Activated naive CD4-positive, alpha-beta T cell treated with anti-CD3 and anti-CD28 coated beads, Interleukin-2, amount 10 ng/mL, durations not matched to agents 7 days and 5 days (primary cell): ENCODE data around the gene DRD3.

Source experiments
- CTCF ChIA-PET: fragments of 350-600 bp; sonication (Branson Sonifier 250); formaldehyde crosslinking; loops from one replicate; lab custom pipeline; 2021; ENCODE audit warnings: antibody characterized with exemption; lab: Charles Lee
- DNase-seq: peaks from one replicate; pipeline ENCODE4 v3.0.0-alpha.2; 2020
- H3K27ac Mint-ChIP-seq: one replicate; pipeline ENCODE4 v1.8.0; 2021; ENCODE audit warnings: mild to moderate bottlenecking, moderate library complexity, mixed read lengths
- H3K27me3 Mint-ChIP-seq: one replicate; pipeline ENCODE4 v1.8.0; 2021; ENCODE audit warnings: mild to moderate bottlenecking, mixed read lengths
- H3K36me3 Mint-ChIP-seq: one replicate; pipeline ENCODE4 v1.8.0; 2021; ENCODE audit warnings: mixed read lengths
- H3K4me1 Mint-ChIP-seq: one replicate; pipeline ENCODE4 v1.8.0; 2021; ENCODE audit warnings: mixed read lengths
- H3K4me3 Mint-ChIP-seq: one replicate; pipeline ENCODE4 v1.8.0; 2021; ENCODE audit warnings: mild to moderate bottlenecking, moderate library complexity, mixed read lengths
- H3K9me3 Mint-ChIP-seq: one replicate; pipeline ENCODE4 v1.8.0; 2021; ENCODE audit warnings: mixed read lengths

DRD3 gene

GRCh38 chr3:114178770-114179368, at the start of gene DRD3:
DRD3 (minus strand) TSS chr3:114179052; CDS start chr3:114171992, 7,060 bp downstream.
- Mint-ChIP-seq H3K4me3 (no peak within 1 kb of the TSS), H3K4me1 (no peaks in the 10 kb centered on the region), H3K27me3 (peaks cover 9% of the 10 kb centered on the region), H3K36me3 (no peaks in the 10 kb centered on the region), H3K27ac (no peak within 1 kb of the TSS), H3K9me3 (no peaks in the 10 kb centered on the region)
- CTCF ChIA-PET = interaction anchor here (0.6 to 1.2 kb wide), 3 partner anchors 157 to 238 kb away, joined by 3 to 4 read pairs (median 4); no protein-coding TSS in a partner anchor
- peak; percentile 47 for DNase-seq

- Mint-ChIP-seq H3K4me1 (peaks cover 81% of the 10 kb centered on the region), H3K9me3 (peaks cover 21% of the 10 kb centered on the region), H3K4me3 (no peak overlapping the region), H3K27me3 (no peaks in the 10 kb centered on the region), H3K27ac (peak overlapping the region; percentile 95), H3K36me3 (peaks cover 30% of the 10 kb centered on the region)
- CTCF ChIA-PET = interaction anchor here (1.5 kb wide), 1 partner anchor 10 kb away, joined by 6 read pairs; no protein-coding TSS in a partner anchor
- no peak for DNase-seq
Measured at GRCh38 chr3:114227076-114227475, 48.2 kb upstream of the DRD3 start.

- no peak for DNase-seq
- no peaks in the 10 kb centered on the region for H3K27me3 Mint-ChIP-seq
- peak overlapping the region; percentile 95 for H3K27ac Mint-ChIP-seq
- H3K4me1 Mint-ChIP-seq = peaks cover 81% of the 10 kb centered on the region
- H3K36me3 Mint-ChIP-seq = peaks cover 32% of the 10 kb centered on the region
- H3K4me3 Mint-ChIP-seq = peak overlapping the region; percentile 49
- H3K9me3 Mint-ChIP-seq = peaks cover 21% of the 10 kb centered on the region
- CTCF ChIA-PET = no interaction called here
Measured at GRCh38 chr3:114226313-114226712, 47.5 kb upstream of the DRD3 start.

- peaks cover 81% of the 10 kb centered on the region for H3K4me1 Mint-ChIP-seq
- H3K27me3 Mint-ChIP-seq = no peaks in the 10 kb centered on the region
- no peak overlapping the region for H3K4me3 Mint-ChIP-seq
- no peak for DNase-seq
- peak overlapping the region; percentile 90 for H3K27ac Mint-ChIP-seq
- peaks cover 32% of the 10 kb centered on the region for H3K36me3 Mint-ChIP-seq
- CTCF ChIA-PET = interaction anchor here (1.5 kb wide), 1 partner anchor 10 kb away, joined by 6 read pairs; no protein-coding TSS in a partner anchor
- peaks cover 23% of the 10 kb centered on the region for H3K9me3 Mint-ChIP-seq
Measured at GRCh38 chr3:114223143-114223542, 44.3 kb upstream of the DRD3 start.

- H3K9me3 Mint-ChIP-seq = peaks cover 23% of the 10 kb centered on the region
- H3K4me3 Mint-ChIP-seq = no peak overlapping the region
- no peaks in the 10 kb centered on the region for H3K27me3 Mint-ChIP-seq
- peaks cover 74% of the 10 kb centered on the region for H3K4me1 Mint-ChIP-seq
- DNase-seq = no peak
- peaks cover 38% of the 10 kb centered on the region for H3K36me3 Mint-ChIP-seq
- H3K27ac Mint-ChIP-seq = peak overlapping the region; percentile 90
- CTCF ChIA-PET = interaction anchor here (1.1 kb wide), 1 partner anchor 69 kb away, joined by 4 read pairs; no protein-coding TSS in a partner anchor
Measured at GRCh38 chr3:114221881-114222264, 43.0 kb upstream of the DRD3 start.

GRCh38 chr3:114221165-114221880, 42.5 kb upstream of the DRD3 start:
- DNase-seq = peak; percentile 52
- Mint-ChIP-seq H3K27ac (peak overlapping the region; percentile 90), H3K4me1 (peaks cover 69% of the 10 kb centered on the region), H3K27me3 (no peaks in the 10 kb centered on the region), H3K4me3 (peak overlapping the region; percentile 47), H3K36me3 (peaks cover 36% of the 10 kb centered on the region), H3K9me3 (peaks cover 22% of the 10 kb centered on the region)
- CTCF ChIA-PET = interaction anchor here (1.0 to 1.1 kb wide), 2 partner anchors 19 to 69 kb away, joined by 3 to 4 read pairs; no protein-coding TSS in a partner anchor

GRCh38 chr3:114219741-114220140, 40.9 kb upstream of the DRD3 start:
- peaks cover 53% of the 10 kb centered on the region for H3K4me1 Mint-ChIP-seq

GRCh38 chr3:114218578-114219185, 39.8 kb upstream of the DRD3 start:
- CTCF ChIA-PET = interaction anchor here (1.1 kb wide), 1 partner anchor 72 kb away, joined by 3 read pairs; no protein-coding TSS in a partner anchor
- no peaks in the 10 kb centered on the region for H3K27me3 Mint-ChIP-seq
- H3K4me1 Mint-ChIP-seq = peaks cover 44% of the 10 kb centered on the region
- H3K4me3 Mint-ChIP-seq = no peak overlapping the region
- no peak for DNase-seq
- H3K27ac Mint-ChIP-seq = no peak overlapping the region
- peaks cover 15% of the 10 kb centered on the region for H3K36me3 Mint-ChIP-seq
- H3K9me3 Mint-ChIP-seq = peaks cover 3% of the 10 kb centered on the region

More at GRCh38 chr3:114219741-114220140, 40.9 kb upstream of the DRD3 start:
- no peak overlapping the region for H3K4me3 Mint-ChIP-seq
- H3K9me3 Mint-ChIP-seq = peaks cover 8% of the 10 kb centered on the region
- H3K27ac Mint-ChIP-seq = peak overlapping the region; percentile 39
- CTCF ChIA-PET = no interaction called here
- H3K36me3 Mint-ChIP-seq = peaks cover 21% of the 10 kb centered on the region
- DNase-seq = no peak
- H3K27me3 Mint-ChIP-seq = no peaks in the 10 kb centered on the region

GRCh38 chr3:114218006-114218405, 39.2 kb upstream of the DRD3 start:
- peaks cover 3% of the 10 kb centered on the region for H3K9me3 Mint-ChIP-seq
- no peak for DNase-seq
- no peak overlapping the region for H3K4me3 Mint-ChIP-seq
- no peaks in the 10 kb centered on the region for H3K27me3 Mint-ChIP-seq
- CTCF ChIA-PET = interaction anchor here (1.1 to 2.1 kb wide), 3 partner anchors 10 to 200 kb away, joined by 3 to 6 read pairs (median 5); no protein-coding TSS in a partner anchor
- peak overlapping the region; percentile 64 for H3K27ac Mint-ChIP-seq
- peaks cover 14% of the 10 kb centered on the region for H3K36me3 Mint-ChIP-seq
- H3K4me1 Mint-ChIP-seq = peaks cover 37% of the 10 kb centered on the region

GRCh38 chr3:114217266-114217665, 38.4 kb upstream of the DRD3 start:
- CTCF ChIA-PET = interaction anchor here (1.1 to 2.1 kb wide), 2 partner anchors 11 to 201 kb away, joined by 5 to 6 read pairs; no protein-coding TSS in a partner anchor
- H3K36me3 Mint-ChIP-seq = peaks cover 14% of the 10 kb centered on the region
- peak overlapping the region; percentile 64 for H3K27ac Mint-ChIP-seq

GRCh38 chr3:114216186-114216970, 37.5 kb upstream of the DRD3 start:
- Mint-ChIP-seq H3K4me3 (no peak overlapping the region), H3K27ac (no peak overlapping the region), H3K4me1 (peaks cover 21% of the 10 kb centered on the region), H3K36me3 (peaks cover 10% of the 10 kb centered on the region), H3K9me3 (peaks cover 3% of the 10 kb centered on the region), H3K27me3 (no peaks in the 10 kb centered on the region)
- CTCF ChIA-PET = interaction anchor here (1.1 to 2.1 kb wide), 2 partner anchors 12 to 97 kb away, joined by 3 to 6 read pairs; no protein-coding TSS in a partner anchor
- DNase-seq = no peak

More at GRCh38 chr3:114217266-114217665, 38.4 kb upstream of the DRD3 start:
- H3K9me3 Mint-ChIP-seq = peaks cover 3% of the 10 kb centered on the region
- peaks cover 30% of the 10 kb centered on the region for H3K4me1 Mint-ChIP-seq
- no peak for DNase-seq
- H3K4me3 Mint-ChIP-seq = no peak overlapping the region
- no peaks in the 10 kb centered on the region for H3K27me3 Mint-ChIP-seq

- H3K36me3 Mint-ChIP-seq = peaks cover 8% of the 10 kb centered on the region
- H3K27ac Mint-ChIP-seq = no peak overlapping the region
- H3K4me1 Mint-ChIP-seq = peaks cover 8% of the 10 kb centered on the region
- CTCF ChIA-PET = interaction anchor here (0.7 to 2.5 kb wide), 4 partner anchors 10 to 1808 kb away, joined by 3 to 16 read pairs (median 6); no protein-coding TSS in a partner anchor
- no peaks in the 10 kb centered on the region for H3K27me3 Mint-ChIP-seq
- no peaks in the 10 kb centered on the region for H3K9me3 Mint-ChIP-seq
- peak; percentile 46 for DNase-seq
- H3K4me3 Mint-ChIP-seq = no peak overlapping the region
Measured at GRCh38 chr3:114214542-114215341, 35.9 kb upstream of the DRD3 start.
